HL-60 (cell line): Measurements from ENCODE around the gene CBFA2T2.

Experiments
- DNase-seq, 2 experiments: peaks; one replicate each; pipeline ENCODE4 v3.0.0-alpha.2; 2010 to 2020; ENCODE audit warnings: low read depth in 1 of 2, low spot score in 1 of 2
- H3K27ac ChIP-seq: fragments of 250-450 bp; sonication (Bioruptor Pico); replicated peaks from 2 replicates; pipeline ENCODE4 v1.5.1; 2020; ENCODE audit warnings: mild to moderate bottlenecking, moderate library complexity
- H3K27me3 ChIP-seq: fragments of 250-450 bp; sonication (Bioruptor Pico); 2 replicates; pipeline ENCODE4 v1.5.1; 2021; ENCODE audit warnings: mild to moderate bottlenecking, moderate library complexity; ENCODE audit not compliant: insufficient read depth, poor library complexity, severe bottlenecking
- H3K4me3 ChIP-seq: replicated peaks from 2 replicates; pipeline ENCODE4 v1.5.1; 2011; ENCODE audit warnings: mild to moderate bottlenecking, control low read depth, low read length; ENCODE audit not compliant: insufficient read depth
- CTCF ChIP-seq: IDR thresholded peaks from one replicate; pipeline ENCODE4 v1.5.1; 2011; ENCODE audit warnings: low read length, control low read depth, inconsistent platforms; ENCODE audit not compliant: insufficient read depth
- GABPA ChIP-seq: IDR thresholded peaks from 2 replicates; pipeline ENCODE4 v1.6.1; 2012; ENCODE audit warnings: low read depth
- POLR2AphosphoS5 ChIP-seq: IDR thresholded peaks from 2 replicates; pipeline ENCODE4 v1.6.1; 2012; ENCODE audit warnings: low read depth
- SPI1 ChIP-seq: IDR thresholded peaks from 2 replicates; pipeline ENCODE4 v1.6.1; 2012; ENCODE audit warnings: low read depth, mild to moderate bottlenecking, borderline replicate concordance
- TF ChIP-seq, protein P1 (sequence below): IDR thresholded peaks from 2 replicates; pipeline ENCODE4 v1.6.1; 2012; ENCODE audit warnings: low read depth; ENCODE audit not compliant: insufficient replicate concordance

The CBFA2T2 gene

DNA sequence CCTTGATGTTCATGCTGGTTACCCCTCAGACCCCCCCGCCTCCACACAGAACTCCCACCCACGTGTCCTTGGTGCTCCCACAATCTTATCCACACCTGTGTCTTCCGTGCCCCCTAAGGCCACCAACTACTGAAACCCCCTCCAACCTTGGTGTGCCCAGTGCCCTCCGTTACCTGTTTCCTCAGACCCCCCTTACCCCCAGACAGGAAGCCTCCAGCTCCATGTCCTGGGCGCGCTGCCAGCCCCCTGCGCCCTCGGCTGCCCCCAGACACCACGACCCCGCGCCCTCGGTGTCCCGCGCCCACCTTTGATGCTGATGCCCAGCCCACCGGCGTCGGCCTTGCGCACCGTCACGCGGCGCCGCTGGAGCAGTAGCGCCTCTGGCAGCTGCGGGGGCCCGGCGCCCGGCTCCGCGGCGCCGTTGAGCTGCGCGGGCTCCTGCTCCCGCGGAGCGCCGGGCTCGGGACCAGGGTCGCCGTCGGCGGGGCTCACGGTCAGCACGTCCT is 46.8 kb upstream of the CBFA2T2 start:
- Histone ChIP-seq H3K27ac (no peak overlapping the region), H3K27me3 (peaks cover 5% of the 10 kb centered on the region), H3K4me3 (peak overlapping the region; percentile 84)
- DNase-seq = no peak
- TF ChIP-seq CTCF (no peak), SPI1 (no peak), GABPA (no peak), POLR2AphosphoS5 (no peak)
- TF ChIP-seq, protein P1, sequence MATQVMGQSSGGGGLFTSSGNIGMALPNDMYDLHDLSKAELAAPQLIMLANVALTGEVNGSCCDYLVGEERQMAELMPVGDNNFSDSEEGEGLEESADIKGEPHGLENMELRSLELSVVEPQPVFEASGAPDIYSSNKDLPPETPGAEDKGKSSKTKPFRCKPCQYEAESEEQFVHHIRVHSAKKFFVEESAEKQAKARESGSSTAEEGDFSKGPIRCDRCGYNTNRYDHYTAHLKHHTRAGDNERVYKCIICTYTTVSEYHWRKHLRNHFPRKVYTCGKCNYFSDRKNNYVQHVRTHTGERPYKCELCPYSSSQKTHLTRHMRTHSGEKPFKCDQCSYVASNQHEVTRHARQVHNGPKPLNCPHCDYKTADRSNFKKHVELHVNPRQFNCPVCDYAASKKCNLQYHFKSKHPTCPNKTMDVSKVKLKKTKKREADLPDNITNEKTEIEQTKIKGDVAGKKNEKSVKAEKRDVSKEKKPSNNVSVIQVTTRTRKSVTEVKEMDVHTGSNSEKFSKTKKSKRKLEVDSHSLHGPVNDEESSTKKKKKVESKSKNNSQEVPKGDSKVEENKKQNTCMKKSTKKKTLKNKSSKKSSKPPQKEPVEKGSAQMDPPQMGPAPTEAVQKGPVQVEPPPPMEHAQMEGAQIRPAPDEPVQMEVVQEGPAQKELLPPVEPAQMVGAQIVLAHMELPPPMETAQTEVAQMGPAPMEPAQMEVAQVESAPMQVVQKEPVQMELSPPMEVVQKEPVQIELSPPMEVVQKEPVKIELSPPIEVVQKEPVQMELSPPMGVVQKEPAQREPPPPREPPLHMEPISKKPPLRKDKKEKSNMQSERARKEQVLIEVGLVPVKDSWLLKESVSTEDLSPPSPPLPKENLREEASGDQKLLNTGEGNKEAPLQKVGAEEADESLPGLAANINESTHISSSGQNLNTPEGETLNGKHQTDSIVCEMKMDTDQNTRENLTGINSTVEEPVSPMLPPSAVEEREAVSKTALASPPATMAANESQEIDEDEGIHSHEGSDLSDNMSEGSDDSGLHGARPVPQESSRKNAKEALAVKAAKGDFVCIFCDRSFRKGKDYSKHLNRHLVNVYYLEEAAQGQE = no peak

DNA sequence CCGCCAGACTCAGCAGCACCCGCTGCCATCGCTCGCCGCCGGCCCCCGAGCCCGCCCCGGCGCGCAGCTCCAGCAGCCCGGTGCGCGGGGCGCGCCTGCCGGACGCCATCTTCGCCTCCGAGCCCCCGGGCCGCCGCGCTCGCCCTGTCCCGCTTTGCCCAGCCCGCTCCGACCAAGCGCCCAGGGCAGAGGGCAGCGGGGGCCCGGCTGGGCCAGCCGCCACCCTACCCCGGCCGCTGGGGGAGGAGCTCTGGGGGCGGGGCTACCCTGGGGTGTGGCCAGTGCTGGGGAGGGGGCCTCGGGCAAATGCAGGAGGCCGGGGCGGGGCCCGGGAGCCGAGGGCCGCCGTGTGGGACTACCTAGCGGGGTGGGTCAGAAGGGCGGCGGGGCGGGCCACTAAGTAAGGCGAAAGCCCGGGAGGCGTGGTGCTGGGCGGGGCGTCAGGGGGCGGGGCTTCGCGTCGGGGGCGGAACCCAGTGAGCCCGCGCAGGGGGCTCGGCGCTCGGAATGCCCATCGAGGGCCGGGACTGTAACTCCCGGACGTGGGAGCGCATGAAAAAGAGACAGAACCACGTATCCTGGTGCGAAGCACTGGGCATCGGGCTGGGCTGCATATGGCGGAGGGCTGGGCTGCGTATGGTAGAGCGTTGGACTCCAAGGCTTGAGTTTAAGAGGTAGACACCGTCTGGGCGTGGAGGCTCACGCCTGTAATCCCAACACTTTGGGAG is 46.2 kb upstream of the CBFA2T2 start, which contains the start of gene SNTA1:
TSS of gene SNTA1 (minus strand) at position 252 of the 728 bp plus-strand sequence. CDS start at position 109, 143 bp downstream.
- DNase-seq = peak; percentile 62 to 77
- H3K4me3 ChIP-seq = peak within 1 kb of the TSS; percentile 84
- peaks cover 5% of the 10 kb centered on the region for H3K27me3 ChIP-seq
- TF ChIP-seq GABPA (no peak), POLR2AphosphoS5 (no peak), CTCF (no peak), SPI1 (no peak)
- TF ChIP-seq, protein P1 = no peak
- H3K27ac ChIP-seq = 0 out of 2 replicates have a peak within 1 kb of the TSS, but pooled peaks have one; percentile 30

GRCh38 chr20:33444797-33445560 is 44.9 kb upstream of the CBFA2T2 start:
- DNase-seq = no peak
- TF ChIP-seq GABPA (no peak), CTCF (no peak), POLR2AphosphoS5 (no peak), SPI1 (no peak)
- TF ChIP-seq, protein P1 = no peak
- Histone ChIP-seq H3K27me3 (peaks cover 5% of the 10 kb centered on the region), H3K4me3 (no peak overlapping the region), H3K27ac (no peak overlapping the region)
